HG02885 (cell line): ENCODE measurements around the gene ERMAP.

Experiments
- ATAC-seq: cut with Tn5 transposase; IDR thresholded peaks from one replicate; pipeline ENCODE4 v1.9.1; 2021; ENCODE audit warnings: mild to moderate bottlenecking; ENCODE audit not compliant: unreplicated experiment, poor library complexity

Gene ERMAP

GRCh38 chr1:42816585-42817439, at the start of gene ERMAP, which contains the start of gene SVBP:
Gene ERMAP (plus strand): TSS chr1:42817122. CDS start chr1:42830449, 13,327 bp downstream.
Gene SVBP (minus strand): TSS chr1:42817397. CDS start chr1:42816544, 853 bp downstream.
- peak; percentile 86 for ATAC-seq

DNA sequence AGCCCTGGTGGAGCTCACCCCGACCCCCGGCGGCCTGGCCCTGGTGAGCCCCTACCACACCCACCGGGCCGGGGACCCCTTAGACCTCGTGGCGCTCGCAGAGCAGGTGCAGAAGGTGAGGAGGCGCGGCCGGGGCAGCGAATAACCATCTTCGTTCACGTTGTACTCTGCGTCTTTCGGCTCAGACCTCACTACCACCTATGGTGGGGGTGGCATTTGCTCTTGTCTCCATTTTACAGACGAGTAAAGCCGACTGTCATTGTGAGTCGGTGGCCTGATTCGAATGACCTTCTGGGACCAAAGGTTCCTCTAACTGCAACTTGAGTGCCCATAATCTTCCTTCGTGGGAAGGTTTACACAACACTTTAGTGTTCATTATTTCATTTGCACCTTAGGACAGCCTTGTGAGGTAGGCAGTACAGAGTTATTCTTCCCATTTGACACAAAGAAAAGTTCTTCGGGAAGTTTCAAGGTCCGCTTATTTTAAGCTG, 49.4 kb upstream of the ERMAP start:
- ATAC-seq: no peak

GRCh38 chr1:42768172-42768571, 48.8 kb upstream of the ERMAP start:
- ATAC-seq: no peak

DNA sequence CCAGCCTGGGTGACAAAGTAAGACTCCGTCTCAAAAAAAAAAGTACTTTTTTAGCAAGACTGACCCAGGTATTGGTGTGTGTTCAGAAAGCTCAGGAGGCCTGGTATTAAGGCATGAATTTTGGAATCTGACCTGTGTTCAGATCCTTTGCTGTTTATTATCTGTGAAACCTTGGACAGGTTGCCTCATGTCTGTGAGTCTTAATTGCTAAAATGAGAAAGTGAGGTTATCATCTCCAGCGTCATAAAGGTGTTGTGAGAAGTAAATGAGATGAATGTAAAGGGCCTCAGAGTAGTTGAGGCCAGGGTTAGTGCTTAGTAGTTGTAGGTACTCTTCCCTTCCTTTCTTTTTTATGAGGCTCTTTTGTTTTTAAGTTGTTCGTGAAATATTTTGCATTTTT, 47.1 kb upstream of the ERMAP start:
- no peak for ATAC-seq

DNA sequence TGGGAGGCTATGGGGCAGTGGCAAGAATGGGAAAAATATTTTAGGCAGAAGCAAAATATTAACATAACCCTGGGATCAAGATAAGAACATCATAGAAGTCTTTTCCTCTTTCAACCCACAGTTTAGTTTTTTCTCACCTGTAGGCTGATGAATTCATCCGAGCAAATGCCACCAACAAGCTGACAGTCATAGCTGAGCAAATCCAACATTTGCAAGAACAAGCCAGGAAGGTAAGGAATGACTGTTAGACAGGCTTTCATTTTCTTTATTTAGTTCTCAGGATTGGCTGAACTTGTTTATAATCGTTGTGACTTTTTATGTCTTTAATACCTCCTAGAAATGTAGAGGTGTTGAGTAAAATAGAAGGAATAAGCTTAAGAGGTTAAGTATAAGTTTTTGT, 43.5 kb upstream of the ERMAP start:
- no peak for ATAC-seq

- no peak for ATAC-seq
Measured at GRCh38 chr1:42774928-42775526, 41.9 kb upstream of the ERMAP start.

- no peak for ATAC-seq
Measured at GRCh38 chr1:42776502-42776901, 40.4 kb upstream of the ERMAP start.

DNA sequence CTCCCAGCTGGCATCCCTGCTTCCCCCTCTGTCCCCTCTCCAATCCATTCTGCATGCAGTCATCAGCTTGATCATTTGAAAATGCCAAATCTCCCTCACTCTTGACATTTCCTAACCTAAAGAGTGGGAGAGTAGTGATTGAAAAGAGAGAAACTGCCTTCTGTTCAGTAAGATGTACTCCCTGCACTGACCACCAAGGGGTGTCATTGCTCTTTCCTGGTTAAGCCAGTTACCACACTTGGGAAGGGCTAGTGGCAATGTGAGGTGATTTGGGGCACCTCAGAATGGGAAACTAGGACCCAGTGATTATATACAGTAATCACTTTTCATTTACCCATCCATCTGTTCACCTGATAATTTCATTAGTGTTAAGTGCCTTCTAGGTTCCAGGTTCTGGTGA, 39.1 kb upstream of the ERMAP start:
- ATAC-seq: no peak

- no peak for ATAC-seq
Measured at GRCh38 chr1:42779725-42780124, 37.2 kb upstream of the ERMAP start.

- ATAC-seq: no peak
Measured at GRCh38 chr1:42780176-42780575, 36.7 kb upstream of the ERMAP start.

DNA sequence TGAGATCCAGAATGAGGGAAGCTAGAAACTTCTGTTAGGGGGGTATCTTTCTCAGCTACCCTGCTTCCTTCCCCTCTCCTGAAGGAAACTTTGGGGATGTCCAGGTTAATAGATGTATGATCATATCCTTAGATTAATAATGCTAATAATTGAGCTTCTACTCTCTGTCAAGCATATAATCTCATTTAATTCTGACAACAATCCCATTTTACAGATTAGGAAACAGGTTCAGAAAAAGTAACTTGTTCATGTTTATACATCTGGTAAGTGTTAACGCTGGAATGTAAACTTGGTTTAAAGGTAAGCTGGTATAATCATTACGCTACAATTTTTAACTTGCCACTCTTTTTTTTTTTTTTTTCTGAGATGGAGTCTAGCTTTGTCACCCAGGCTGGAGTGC, 33.8 kb upstream of the ERMAP start:
- ATAC-seq: no peak

- no peak for ATAC-seq
Measured at GRCh38 chr1:42784547-42784945, 32.4 kb upstream of the ERMAP start.

DNA sequence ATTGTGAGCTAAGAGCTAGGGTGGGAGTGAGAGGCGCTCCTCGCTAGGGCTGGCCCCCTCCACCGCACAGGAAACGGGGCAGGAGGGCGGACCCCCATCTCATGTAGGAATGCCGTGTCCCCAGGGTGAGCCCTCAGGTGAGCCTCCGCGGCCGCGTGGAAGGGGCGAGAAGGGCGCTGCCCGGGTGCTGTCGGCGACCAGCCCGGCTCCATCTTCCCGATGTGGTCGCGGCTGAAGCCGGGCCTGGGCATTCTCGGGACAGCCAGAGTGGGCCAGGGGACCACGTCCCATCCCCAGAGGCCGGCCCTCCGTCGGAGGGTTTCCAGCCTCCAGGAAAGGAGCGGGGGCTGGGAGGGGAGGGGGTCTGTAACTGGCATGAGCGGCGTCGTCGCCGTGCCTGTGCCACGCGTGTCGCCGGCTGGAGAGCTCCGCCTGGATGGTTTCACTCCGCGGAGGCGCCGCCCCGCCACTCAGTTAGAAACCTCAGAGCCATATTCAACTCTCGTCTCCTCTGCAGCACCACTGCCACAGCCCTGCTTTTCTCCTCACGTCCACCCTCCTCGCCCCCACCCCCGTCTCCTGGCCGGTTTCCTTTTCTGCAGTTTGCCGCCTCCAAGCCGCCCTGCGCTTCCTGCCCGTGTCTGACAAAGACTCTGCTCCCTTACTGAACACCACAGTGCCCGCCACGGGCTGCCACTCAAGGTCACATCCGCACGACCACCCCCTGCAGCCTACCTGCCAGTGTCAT, 31.8 kb upstream of the ERMAP start, which contains the start of gene TMEM269:
TMEM269 (plus strand) TSS at position 46 of the 748 bp plus-strand sequence. CDS start 4,903 bp downstream, outside the sequence.
- ATAC-seq: no peak

GRCh38 chr1:42786097-42786496, 30.8 kb upstream of the ERMAP start:
- ATAC-seq: no peak

- no peak for ATAC-seq
Measured at GRCh38 chr1:42788021-42788420, 28.9 kb upstream of the ERMAP start.

DNA sequence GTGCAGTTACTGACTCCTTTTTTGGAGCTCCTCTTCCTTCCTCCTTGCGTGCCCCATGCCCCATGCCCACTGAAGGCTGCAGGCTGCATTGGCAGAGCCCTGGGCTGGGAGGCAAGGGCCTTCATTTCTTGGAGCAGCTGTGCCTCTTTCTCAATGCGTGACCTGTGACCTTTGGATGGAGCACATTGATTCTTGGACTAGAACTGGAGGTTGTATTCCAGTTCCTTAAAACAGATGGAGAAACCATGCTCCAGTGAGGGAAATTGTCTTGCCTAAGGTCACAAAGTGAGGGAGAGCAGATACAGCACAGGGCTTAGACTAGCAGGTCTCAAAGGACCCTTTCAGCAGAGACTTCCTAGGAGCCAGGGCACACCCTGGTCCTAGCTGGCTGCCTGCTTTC, 23.1 kb upstream of the ERMAP start:
- no peak for ATAC-seq

GRCh38 chr1:42797414-42797813, 19.5 kb upstream of the ERMAP start:
- ATAC-seq: no peak

- no peak for ATAC-seq
Measured at GRCh38 chr1:42797979-42798378, 18.9 kb upstream of the ERMAP start.

DNA sequence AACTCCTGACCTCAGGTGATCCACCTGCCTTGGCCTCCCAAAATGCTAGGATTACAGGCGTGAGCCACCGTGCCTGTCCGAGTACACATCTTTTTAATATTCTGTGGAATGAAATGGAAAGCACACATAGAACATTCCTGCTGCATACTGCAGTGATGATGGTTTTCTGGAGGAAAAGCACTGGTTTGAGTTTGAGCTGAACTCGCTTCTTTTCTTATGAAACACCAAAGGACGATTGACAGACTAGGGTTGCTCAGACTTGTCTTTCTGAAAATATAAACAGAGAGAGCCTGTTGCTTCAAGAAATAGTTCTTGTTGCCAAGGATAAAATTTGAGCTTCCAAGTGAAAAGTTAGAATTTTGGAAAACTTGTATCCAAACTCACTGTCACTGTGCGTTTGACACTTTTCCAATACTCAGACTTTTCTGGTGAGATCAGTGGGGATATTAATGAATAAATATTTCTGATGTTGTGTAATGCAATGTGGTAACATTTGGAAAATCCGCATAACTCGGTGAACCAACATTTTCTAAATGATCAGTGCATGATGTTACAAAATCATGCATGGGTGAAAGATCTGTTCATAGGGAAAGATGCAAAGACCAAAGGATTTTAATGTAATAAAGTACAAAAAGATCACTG, 15.0 kb upstream of the ERMAP start:
- ATAC-seq: no peak

DNA sequence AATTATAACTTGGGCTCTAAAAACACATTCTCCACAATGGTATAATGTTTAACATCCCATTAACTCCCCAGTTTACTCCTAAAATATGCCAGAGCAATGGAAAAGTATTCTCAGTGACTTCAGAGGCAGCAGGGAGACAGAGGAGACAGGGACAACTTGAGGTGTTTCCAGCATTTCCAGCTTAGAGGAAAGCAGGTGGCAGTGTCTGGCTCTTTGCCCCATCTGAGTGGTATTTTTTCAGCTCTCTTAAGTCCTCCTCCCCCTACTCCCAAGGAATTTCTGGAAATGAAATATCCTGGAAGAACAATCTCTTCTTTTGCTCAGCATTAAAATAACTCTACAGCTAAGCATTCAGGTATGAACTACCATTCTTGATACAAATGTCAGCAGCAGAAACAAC, 10.8 kb upstream of the ERMAP start:
- no peak for ATAC-seq
